Measurements from ENCODE around the gene PRKG1.

DNA sequence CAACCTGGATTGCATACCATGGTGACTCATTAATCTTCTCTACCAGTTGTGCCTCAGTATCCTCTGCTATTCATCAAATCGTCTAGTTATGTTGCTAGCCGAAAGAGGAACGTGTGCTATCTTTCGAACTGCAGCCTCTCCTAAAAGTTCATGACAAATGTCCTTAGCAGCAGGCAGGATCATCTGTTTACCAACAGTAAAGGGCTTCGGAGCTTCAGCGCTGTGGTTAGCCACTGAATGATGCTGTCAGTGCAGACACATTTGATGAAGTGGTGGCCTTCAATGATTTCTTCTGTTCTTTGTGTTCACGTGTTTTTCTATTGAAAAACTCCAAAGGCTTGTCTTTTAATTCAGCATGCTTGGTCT lies 556.3 kb downstream of the PRKG1 start:
- TF ChIP-seq FOXK1 (CRISPR knock-in tag; IDR thresholded peaks at IDR 0.05) (no peak), IRF2 (CRISPR knock-in tag; IDR thresholded peaks at IDR 0.05; ENCODE audit: borderline replicate concordance, low read depth) (no peak)
- TF ChIP-seq, protein P1, sequence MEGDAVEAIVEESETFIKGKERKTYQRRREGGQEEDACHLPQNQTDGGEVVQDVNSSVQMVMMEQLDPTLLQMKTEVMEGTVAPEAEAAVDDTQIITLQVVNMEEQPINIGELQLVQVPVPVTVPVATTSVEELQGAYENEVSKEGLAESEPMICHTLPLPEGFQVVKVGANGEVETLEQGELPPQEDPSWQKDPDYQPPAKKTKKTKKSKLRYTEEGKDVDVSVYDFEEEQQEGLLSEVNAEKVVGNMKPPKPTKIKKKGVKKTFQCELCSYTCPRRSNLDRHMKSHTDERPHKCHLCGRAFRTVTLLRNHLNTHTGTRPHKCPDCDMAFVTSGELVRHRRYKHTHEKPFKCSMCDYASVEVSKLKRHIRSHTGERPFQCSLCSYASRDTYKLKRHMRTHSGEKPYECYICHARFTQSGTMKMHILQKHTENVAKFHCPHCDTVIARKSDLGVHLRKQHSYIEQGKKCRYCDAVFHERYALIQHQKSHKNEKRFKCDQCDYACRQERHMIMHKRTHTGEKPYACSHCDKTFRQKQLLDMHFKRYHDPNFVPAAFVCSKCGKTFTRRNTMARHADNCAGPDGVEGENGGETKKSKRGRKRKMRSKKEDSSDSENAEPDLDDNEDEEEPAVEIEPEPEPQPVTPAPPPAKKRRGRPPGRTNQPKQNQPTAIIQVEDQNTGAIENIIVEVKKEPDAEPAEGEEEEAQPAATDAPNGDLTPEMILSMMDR (IDR thresholded peaks at IDR 0.05), result no peak

Data from WTC11 (cell line).